Inflammatory macrophage (primary cell): ENCODE measurements around the gene PDGFA.

Source experiments
- DNase-seq, 2 donors: peaks; one replicate each; pipeline ENCODE4 v3.0.0-alpha.2; 2020 to 2022

PDGFA gene

DNA sequence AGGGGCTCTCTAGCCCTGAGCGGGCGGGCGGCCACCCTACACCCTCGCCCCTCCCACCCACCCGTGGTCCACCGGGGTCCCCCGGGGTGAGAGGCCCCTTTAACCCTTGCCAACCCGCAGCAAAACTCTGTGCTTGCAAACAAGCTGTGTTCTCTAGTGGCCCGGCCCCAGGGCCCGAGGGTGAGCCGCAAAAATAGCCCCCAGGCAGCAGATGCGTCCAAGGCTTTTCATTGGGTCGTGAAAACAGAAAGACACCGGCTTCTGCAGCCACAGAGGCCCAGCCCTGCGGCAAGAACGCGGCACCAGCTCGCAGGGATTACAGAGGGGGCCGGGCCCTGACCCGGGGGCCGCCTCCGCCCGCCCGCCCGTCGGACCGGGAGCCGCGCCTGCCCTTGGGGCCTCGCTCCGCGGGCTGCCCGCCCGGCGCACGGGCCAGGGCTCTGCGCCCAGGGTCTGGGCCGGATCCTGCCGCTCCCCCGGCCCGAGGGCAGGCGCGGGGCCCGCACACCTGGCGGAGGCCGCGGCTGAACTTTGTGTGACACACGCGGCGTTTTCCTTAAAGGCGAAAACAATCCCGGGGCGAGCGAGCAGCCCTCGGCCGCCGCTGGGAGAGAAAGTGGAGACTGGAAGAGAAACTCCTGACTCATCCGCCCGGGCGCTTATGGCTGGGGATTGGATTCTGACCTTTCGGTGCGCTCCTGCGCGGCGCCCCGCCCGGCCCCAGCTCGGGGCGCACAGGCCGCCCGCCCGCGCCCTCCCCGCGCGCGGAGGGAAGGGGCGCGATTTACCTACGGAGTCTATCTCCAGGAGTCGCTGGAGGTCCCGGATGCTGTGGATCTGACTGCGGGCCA, 2.8 kb downstream of the PDGFA start:
- DNase-seq, result peak; percentile 7 to 35

DNA sequence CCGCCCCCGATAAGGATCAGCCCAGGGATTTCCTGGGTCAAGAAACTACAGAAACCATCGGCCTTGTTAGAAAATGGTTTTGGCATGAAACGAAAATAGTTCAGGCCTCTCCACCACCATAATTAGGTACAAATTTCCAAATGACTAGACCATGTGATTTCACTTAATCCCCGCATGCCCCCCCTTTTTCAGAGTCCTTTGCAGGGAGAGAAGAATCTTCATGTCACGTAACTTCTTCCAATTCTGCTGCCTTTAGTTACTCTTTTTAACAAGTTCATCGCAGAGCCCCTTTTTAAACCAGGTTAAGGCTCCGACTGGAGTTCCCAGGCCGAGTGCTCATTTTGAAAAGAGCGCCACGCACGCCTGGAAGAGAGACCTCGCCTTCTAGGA, 3.4 kb downstream of the PDGFA start:
- no peak for DNase-seq

DNA sequence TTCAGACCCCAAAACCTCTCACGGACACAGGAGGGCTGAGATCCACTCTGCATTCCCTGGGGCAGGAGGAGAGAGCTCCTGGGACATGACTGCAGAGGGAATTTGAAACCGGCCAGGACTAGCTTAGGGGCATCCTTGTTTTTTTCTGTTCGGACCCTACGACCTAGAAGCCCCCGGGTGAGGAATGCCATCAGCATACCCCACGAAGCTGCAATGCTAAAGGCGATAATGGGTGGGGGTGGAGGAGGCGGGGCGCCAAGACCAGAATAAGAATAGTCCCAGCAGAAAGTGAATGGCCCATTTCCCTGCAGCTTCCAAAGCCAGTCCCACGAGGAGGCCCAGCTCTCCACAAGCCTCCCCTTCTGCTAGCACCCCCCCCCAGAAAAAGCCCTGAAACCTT, 4.0 kb downstream of the PDGFA start:
- DNase-seq, result no peak

DNA sequence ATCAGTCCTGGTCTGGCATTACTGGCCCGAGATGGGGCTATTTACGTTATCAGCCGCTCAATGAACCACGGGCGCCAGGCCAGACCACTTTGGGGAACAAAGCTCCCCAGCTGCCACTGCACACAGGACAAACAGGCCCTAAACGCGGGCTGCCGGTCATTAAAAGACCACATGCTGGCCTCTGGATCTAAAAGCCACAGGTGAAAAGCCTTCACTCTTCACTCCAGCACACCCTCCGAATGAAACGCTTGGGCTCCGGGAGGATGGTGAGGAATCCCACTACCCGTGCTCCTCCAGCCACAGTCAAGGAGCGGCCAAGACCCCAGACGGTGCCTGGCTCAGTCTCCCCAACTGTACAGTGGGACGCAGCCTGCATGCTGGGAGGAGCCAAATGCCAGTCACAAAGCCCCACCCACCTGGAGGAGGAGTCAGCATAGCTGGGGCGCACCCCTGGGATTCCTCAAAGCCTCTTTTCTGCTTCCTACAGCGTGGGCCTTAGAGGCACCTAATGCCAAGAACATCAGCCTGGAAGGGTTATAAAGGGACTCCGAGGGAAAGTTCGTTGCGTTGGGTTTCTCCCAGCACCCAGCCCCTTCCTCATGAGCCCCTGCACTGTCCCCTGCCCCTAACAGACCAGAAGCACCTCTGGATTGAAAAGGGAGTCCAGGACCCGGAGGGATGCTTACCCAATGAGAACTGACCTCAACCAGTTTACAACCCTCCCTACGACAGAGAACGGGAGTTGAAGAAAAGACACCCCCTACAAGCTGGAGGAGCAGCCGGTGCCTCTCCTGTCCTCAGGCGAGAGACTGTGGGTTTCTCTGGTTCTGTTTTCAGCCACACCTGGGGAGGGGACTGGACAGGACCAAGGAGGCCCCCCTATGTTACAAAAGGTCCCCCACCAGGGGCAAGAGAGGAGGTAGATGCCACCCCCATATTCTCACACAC, 4.7 kb downstream of the PDGFA start:
- no peak for DNase-seq

DNA sequence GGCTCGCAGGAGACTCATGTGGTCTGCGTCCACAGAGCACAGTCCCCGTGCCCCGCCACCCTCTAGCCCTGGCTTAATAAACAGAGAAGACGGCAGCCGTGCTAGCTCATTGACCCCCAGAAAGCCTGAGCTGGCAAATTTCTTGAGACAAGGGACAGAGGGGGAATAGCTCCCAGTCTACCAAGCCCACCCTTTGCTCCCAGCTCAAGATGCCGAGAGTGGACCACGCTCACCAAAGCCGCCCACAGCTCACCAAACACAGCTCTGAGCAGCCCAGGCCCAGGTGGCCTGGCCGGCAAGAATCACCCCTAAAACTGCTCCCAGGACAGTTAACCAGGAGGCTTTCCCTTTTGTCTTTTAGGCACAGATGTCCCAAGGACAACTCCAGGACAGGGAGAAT, 5.4 kb downstream of the PDGFA start:
- DNase-seq, result no peak

GRCh38 chr7:513521-514166, 6.0 kb downstream of the PDGFA start:
- no peak for DNase-seq

GRCh38 chr7:512541-513311, 6.9 kb downstream of the PDGFA start:
- DNase-seq, result no peak

GRCh38 chr7:512146-512510, 7.5 kb downstream of the PDGFA start:
- no peak for DNase-seq

- DNase-seq, result no peak
Observed at GRCh38 chr7:511476-512145, 8.0 kb downstream of the PDGFA start.

DNA sequence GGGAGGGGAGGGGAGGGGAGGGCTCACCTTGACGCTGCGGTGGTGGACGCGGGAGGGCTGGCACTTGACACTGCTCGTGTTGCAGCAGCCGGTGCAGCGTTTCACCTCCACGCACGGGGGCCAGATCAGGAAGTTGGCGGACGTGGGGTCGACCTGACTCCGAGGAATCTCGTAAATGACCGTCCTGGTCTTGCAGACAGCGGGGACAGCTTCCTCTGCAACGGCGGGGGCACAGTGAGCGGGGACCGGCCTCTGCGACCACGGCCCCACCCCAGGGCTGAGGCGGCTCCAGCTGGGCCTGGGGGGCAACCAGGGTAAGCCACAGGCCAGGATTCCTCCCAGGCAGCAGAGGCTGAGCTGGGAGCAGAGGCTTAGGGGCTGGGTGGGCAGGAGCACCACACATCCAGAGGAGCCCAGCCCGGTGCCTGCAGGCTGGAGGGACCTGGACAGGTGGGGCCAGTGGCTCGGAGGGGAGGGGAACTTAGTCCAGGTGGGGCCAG, 8.8 kb downstream of the PDGFA start:
- DNase-seq, result no peak

- DNase-seq, result no peak
Observed at GRCh38 chr7:510131-510481, 9.5 kb downstream of the PDGFA start.

DNA sequence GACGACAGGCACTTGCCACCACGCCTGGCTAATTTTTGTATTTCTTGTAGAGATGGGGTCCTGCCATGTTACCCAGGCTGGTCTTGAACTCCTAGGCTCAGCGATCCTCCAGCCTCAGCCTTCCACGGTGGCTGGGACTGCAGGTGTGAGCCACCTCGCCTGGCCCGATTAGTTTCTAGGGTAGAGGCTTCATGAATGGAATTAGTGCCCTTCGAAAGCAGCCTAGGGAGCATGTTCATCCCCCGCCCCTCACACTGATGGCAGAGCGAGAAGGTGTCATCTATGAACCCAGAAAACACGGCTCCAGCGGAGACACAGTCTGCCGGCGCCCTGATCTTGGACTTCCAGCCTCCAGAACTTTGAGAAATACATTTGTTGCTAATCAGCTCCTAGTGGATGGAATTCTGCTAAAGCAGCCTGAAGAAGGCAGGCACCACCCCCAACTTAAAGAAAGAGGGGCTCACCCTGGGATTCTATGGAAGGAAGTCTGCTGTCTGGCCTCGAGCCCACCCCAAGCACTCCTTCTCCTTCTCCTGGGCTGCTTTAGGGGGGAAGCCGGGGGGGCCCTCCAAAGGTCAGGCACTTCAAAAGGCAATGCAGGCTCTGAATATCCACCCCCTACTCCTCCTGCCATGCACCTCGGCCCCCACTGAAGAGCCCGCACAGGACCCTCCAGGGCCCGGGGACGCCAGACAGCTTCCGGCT, 10.1 kb downstream of the PDGFA start:
- no peak for DNase-seq

DNA sequence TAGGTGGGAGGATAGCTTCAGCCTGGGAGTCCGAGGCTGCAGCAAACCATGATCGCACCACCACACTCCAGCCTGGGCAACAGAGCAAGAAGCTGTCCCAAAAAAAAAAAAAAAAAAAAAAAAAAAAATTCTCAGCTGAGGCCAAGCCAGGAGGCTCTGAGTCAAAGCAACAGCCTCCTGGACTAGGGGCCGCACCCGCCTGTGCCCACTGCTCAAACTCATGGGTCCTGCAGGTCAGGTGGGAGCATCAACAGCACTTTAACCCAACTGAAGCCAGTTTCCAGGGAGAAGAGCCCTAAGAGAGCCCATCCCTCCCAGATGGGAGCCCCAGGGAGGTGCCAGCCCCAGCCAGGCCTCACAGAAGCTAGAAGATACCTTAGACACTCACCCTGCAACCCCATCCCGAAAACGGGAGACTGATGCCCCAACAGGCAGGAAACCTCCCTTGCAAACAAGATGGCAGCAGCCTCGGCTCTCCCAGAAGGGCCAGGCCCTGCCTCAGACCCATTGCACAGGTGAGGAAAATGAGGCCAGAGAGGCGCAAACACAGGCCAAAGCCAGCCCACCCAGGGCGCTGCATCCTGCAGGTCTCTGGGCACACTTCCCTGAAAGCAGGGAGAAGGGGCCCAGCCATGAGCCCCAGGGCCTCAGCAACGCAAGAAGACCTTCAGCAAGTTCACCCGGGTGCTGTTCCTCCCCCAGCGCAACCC, 11.0 kb downstream of the PDGFA start:
- DNase-seq, result no peak

- DNase-seq, result no peak
Observed at GRCh38 chr7:507623-508300, 11.9 kb downstream of the PDGFA start.

- no peak for DNase-seq
Observed at GRCh38 chr7:506921-507622, 12.6 kb downstream of the PDGFA start.

DNA sequence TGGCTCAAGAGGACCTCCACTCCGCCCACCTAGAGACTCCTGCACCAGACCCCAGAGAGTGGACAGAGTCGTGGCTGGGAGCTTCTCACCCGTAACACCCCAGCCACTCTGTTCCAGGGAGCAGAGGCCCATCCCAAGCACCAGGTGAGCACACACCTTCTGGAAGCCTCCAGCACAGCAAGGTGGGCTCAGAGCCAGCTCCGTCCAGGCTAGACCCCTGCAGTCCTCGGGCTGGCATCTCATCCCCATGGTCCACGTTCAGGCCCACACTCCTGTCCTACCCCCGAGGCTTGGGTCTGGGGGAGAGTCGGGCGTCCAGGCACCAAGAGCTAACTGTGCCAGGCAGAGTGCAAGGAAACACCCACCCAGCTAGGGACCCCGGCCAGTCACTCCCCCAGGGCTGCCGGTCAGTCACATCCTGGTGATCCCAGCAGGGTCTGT, 13.2 kb downstream of the PDGFA start:
- no peak for DNase-seq

- DNase-seq, result no peak
Observed at GRCh38 chr7:505171-505570, 14.5 kb downstream of the PDGFA start.

DNA sequence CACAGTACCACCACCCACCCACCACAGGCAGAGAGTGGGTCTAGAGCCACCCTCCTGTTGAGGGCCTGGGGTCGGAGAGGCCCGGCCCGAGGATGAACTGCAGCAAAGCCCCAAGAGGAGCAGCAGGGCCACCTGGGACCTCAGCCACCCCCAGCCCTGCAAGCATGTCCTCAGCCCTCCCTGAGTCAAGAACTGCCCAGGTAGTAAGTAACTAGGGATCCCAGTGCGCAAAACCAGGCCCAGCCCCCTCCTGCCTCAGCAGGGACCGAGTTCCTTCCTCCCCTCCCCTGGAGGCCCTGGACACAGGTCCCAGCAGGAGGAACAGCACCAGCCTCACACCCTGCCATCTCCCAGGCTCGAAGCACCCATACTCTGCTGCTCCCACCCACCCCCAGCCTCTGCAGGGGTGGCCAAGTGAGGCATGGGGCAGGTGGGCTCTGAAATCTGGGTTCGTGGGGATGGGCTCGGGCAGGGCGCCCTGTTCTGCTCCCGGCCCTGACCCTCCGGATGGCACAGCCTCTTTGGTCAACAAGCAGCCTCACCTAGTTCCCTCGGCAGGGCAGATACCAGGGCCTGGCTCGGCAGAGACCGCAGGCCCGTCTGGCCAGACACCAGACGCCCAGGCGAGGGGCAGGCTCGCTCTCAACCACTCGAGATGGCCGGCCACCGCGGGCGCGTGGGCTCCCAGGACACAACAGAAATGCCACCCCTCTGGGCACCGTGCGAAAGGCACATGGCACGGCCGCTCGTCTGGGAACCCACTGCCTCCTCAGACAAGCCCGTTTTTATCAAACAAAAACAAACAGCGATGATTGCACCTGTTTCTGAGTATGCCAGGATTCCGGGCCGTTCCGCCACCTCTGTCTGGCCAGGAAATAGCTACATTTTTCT, 15.2 kb downstream of the PDGFA start:
- no peak for DNase-seq
